Gastroesophageal sphincter (tissue), 4 donors: ENCODE results near the gene PCK1. TPM values are rescaled to one million over a fixed set of nuclear protein-coding genes. Genes with fewer than 3 reads are reported as not detected.

Source experiments
- ATAC-seq: fragments of 150-250 bp; one replicate; pipeline ENCODE4 v1.9.1; 2016; ENCODE audit warnings: mild to moderate bottlenecking, moderate library complexity
- H3K27ac ChIP-seq, 4 donors: fragments of 200-600 bp; sonication (generic) in 3 of 4; 1 replicate in 3 of 4; 2 replicates in 1 of 4; pipeline ENCODE4 v1.5.1; 2016 to 2019
- H3K27me3 ChIP-seq: fragments of 200-600 bp; sonication (generic); one replicate; pipeline ENCODE4 v1.5.1; 2019
- H3K36me3 ChIP-seq, 2 donors: fragments of 200-600 bp; sonication (generic); one replicate each; pipeline ENCODE4 v1.5.1; 2019; ENCODE audit warnings: control low read depth in 1 of 2
- H3K4me1 ChIP-seq, 3 donors: fragments of 200-600 bp; sonication (generic); 1 replicate in 2 of 3; 2 replicates in 1 of 3; pipeline ENCODE4 v1.5.1; 2016 to 2019; ENCODE audit warnings: control low read depth in 2 of 3
- H3K4me3 ChIP-seq, 2 donors: fragments of 200-600 bp; sonication (generic); one replicate each; pipeline ENCODE4 v1.5.1; 2019; ENCODE audit warnings: mild to moderate bottlenecking in 1 of 2, moderate library complexity in 1 of 2
- H3K9me3 ChIP-seq, 3 donors: fragments of 200-600 bp; sonication (generic); one replicate each; pipeline ENCODE4 v1.5.1; 2017 to 2019; ENCODE audit warnings: control low read depth in 2 of 3
- EP300 ChIP-seq: sonication (generic); formaldehyde crosslinking; IDR thresholded peaks from one replicate; pipeline ENCODE4 v1.6.1; 2017; ENCODE audit warnings: antibody characterized with exemption, mild to moderate bottlenecking
- POLR2A ChIP-seq, 2 donors: fragments of 450-650 bp; IDR thresholded peaks; one replicate each; pipeline ENCODE4 v1.6.1; 2017; ENCODE audit warnings: antibody characterized with exemption in 2 of 2, mild to moderate bottlenecking in 2 of 2, moderate library complexity in 1 of 2
- POLR2AphosphoS5 ChIP-seq: sonication (generic); formaldehyde crosslinking; IDR thresholded peaks from one replicate; pipeline ENCODE4 v1.6.1; 2017; ENCODE audit warnings: antibody characterized with exemption
- WGBS, 2 donors: methylation state at CpG; one replicate each; pipeline ENCODE4 v1.1.5; 2018; ENCODE audit warnings: low coverage in 1 of 2; 5-methylcytosine and 5-hydroxymethylcytosine counted together
- total RNA-seq, 4 donors: library from RNA; depleted of rRNA; stranded (reverse); fragments of >200 nt; gene quantifications; one replicate each; pipeline ENCODE4 v1.1.0, GENCODE V29; 2016
- TF ChIP-seq, protein P1 (sequence below), 4 experiments: fragments of 200-600 bp in 2 of 4; fragments of 450-650 bp in 2 of 4; sonication (generic) in 1 of 4; IDR thresholded peaks; one replicate each; pipeline ENCODE4 v1.5.1; 2017 to 2019; ENCODE audit warnings: antibody characterized with exemption in 4 of 4, mild to moderate bottlenecking in 2 of 4, moderate library complexity in 2 of 4

Gene PCK1
- total RNA-seq, 4 donors from 2014 or later: 0.15 to 3.2 (median 0.23) TPM

DNA sequence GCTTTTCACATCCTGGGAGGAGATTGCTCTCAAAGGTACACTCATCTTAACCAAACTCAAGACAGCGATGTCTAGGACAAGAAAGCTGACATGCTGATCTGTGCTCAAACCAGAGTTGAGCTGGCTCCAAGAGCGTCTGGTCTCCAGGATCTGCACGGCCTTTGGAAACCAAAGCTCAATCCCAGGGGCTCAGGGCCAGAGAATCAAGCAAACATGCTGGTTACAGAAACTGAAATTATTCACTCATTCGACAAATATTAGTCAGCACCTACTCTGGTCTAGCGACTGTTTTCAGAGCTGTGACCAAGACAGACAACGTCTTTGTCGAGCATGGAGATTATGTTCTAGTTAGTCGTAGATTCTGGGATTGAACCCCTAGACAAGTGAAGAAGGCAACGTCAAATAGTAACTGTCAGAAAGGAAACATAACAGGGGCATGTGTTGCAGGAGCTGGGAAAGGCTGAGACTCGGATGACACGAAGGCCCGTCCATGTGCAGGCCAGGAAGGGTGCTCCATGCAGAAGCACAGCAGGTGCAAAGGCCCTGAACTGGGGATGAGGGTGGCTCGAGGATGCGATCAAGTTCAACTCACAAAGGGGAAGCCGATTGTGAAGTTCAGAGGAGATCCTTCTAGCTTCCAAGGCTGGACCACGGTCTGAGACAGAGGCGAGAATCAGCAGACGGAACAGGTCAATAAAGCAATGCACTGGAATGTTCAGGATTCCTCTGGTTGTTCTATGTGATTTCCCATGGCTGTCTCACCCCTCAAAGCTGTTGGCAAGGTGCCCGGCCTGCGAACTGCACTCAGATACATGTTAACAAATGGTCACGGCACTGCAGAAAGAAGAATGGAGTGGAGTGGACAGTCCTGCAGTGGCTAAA is 12.5 kb upstream of the PCK1 start:
- 68 to 88% methylated on average over 7 to 8 of the region's 21 CpGs for WGBS, 2 donors
- TF ChIP-seq, protein P1, sequence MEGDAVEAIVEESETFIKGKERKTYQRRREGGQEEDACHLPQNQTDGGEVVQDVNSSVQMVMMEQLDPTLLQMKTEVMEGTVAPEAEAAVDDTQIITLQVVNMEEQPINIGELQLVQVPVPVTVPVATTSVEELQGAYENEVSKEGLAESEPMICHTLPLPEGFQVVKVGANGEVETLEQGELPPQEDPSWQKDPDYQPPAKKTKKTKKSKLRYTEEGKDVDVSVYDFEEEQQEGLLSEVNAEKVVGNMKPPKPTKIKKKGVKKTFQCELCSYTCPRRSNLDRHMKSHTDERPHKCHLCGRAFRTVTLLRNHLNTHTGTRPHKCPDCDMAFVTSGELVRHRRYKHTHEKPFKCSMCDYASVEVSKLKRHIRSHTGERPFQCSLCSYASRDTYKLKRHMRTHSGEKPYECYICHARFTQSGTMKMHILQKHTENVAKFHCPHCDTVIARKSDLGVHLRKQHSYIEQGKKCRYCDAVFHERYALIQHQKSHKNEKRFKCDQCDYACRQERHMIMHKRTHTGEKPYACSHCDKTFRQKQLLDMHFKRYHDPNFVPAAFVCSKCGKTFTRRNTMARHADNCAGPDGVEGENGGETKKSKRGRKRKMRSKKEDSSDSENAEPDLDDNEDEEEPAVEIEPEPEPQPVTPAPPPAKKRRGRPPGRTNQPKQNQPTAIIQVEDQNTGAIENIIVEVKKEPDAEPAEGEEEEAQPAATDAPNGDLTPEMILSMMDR (IDR thresholded peaks at IDR 0.05): no peak
- TF ChIP-seq EP300 (no peak), POLR2AphosphoS5 (no peak), POLR2A (IDR thresholded peaks at IDR 0.05) (no peak)
- no peaks in the 10 kb centered on the region for H3K36me3 ChIP-seq
- H3K27ac ChIP-seq: no peak overlapping the region
- no peak overlapping the region for H3K4me3 ChIP-seq
- no peaks in the 10 kb centered on the region for H3K27me3 ChIP-seq
- no peaks in the 10 kb centered on the region for H3K9me3 ChIP-seq
- H3K4me1 ChIP-seq: peaks cover 0 to 25% (median 0%) of the 10 kb centered on the region in 3 donors
- no peak for ATAC-seq

DNA sequence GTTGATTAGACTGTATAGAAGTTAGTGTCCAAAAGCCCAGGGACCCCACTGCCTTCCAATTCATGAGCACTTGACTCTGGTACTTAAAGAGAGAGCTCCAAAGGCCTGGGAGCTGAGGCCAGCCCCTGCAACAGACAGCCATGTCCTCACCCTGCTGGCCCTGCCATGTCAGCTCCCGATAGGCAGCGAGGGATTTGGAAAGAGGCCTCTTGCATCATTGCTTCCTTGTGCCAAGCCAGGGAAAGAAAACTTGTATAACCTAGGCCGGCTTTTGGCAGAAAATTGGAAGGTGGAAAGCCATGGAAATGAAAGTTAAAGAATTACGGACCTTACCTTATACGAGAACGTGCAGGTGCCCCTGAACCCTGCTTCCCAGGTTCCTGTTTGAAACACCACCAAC is 8.4 kb upstream of the PCK1 start:
- 90 to 91% methylated on average over 2 to 6 of the region's 6 CpGs for WGBS, 2 donors
- Histone ChIP-seq H3K27me3 (peaks cover 10% of the 10 kb centered on the region), H3K36me3 (no peaks in the 10 kb centered on the region), H3K27ac (no peak overlapping the region), H3K4me3 (no peak overlapping the region), H3K4me1 (peaks cover 0 to 1% (median 0%) of the 10 kb centered on the region in 3 donors), H3K9me3 (no peaks in the 10 kb centered on the region)
- TF ChIP-seq, protein P1 (IDR thresholded peaks at IDR 0.05): no peak
- TF ChIP-seq EP300 (no peak), POLR2A (IDR thresholded peaks at IDR 0.05) (no peak), POLR2AphosphoS5 (no peak)
- ATAC-seq: no peak

DNA sequence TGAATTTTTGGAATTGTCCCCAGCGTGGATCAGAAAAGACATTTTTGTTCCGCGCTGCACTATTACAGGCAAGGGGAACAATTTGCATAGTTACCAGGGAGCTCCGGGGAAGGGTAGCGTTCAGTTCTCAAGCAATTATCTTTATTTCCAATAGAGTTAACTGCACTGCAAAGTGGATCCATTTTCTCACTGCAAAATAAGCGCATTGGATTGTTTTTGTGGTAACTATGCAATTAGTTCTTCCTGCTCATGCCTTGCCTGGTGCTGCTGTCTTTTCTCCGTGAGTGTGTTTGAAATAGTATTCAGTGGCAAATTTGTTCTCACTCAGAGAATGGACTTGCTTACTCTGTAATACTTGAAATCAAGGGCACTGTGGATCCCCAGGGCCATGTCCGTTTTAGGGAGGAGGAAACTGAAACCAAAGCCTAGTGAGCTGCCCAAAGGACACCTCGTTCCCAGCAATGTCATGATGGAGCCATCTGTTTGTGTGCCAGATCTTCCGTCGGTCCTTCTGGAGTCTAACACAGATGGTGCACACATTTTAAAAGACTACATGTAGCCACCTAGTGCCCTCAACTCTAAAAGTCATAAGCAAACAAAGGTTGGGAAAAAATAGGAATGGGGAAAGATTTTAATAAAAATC is 7.4 kb upstream of the PCK1 start:
- ATAC-seq: no peak
- Histone ChIP-seq H3K27me3 (peaks cover 18% of the 10 kb centered on the region), H3K27ac (no peak overlapping the region)

DNA sequence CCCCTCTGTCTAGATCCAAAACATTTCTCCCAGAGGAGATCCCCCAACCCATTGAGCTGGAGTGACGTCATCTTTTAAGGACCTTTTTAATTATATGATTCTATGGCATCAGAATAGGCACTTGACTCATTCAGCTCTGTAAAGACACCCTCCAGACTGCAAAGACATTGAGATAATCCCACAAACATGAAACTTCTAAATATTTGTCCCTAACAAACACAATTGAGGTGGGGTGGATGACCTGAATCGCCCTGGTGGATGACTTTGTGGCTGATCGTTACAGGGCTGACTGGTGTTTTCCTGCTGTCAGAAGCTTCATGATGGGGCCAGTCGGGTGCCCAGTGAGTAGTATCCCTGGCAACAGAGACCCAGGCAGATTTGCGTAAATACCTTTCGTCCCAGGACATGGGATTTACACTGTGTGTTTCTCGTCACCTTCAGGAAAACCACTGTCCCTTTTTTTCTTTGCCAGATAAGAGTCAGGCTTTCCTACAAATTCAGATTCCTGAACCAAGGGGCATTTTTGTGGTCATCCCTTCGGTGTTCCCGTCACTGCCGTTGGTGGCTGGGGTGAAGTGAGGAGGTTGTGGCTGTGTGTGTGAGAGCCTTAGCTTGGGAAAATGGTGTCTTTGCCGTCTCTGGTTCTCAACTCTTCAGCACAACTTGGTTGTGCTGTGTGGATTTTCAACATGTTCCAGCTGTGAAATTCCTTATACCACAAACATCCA is 5.3 kb upstream of the PCK1 start:
- Histone ChIP-seq H3K36me3 (no peaks in the 10 kb centered on the region), H3K4me3 (no peak overlapping the region), H3K9me3 (no peaks in the 10 kb centered on the region), H3K27ac (no peak overlapping the region), H3K4me1 (no peaks in the 10 kb centered on the region), H3K27me3 (peaks cover 29% of the 10 kb centered on the region)
- 74 to 82% methylated on average over 5 to 10 of the region's 11 CpGs for WGBS, 2 donors
- TF ChIP-seq POLR2A (IDR thresholded peaks at IDR 0.05) (no peak), EP300 (no peak), POLR2AphosphoS5 (no peak)
- TF ChIP-seq, protein P1 (IDR thresholded peaks at IDR 0.05): no peak
- ATAC-seq: no peak

More for the DNA sequence above, 7.4 kb upstream of the PCK1 start:
- WGBS, 2 donors: 78 to 81% methylated on average over 7 to 11 of the region's 11 CpGs
- no peak overlapping the region for H3K4me3 ChIP-seq
- H3K4me1 ChIP-seq: no peaks in the 10 kb centered on the region
- TF ChIP-seq, protein P1 (IDR thresholded peaks at IDR 0.05): no peak
- no peak for TF ChIP-seq POLR2AphosphoS5
- no peak for TF ChIP-seq EP300
- TF ChIP-seq POLR2A (IDR thresholded peaks at IDR 0.05): no peak
- H3K36me3 ChIP-seq: no peaks in the 10 kb centered on the region
- no peaks in the 10 kb centered on the region for H3K9me3 ChIP-seq
